A375 (cell line): Measurements from ENCODE around the gene NYAP2. TPM values are rescaled to one million over a fixed set of nuclear protein-coding genes. Genes with fewer than 3 reads are reported as not detected.

Source experiments
- small RNA-seq: library from RNA; depleted of rRNA; stranded (forward); fragments of <200 nt; gene quantifications from one replicate; pipeline ENCODE3, GENCODE V24; 2014
- total RNA-seq: library from RNA; depleted of rRNA; stranded (reverse); fragments of >200 nt; shearing (Covaris generic); gene quantifications from 2 replicates; pipeline ENCODE4 v1.2.3, GENCODE V29; 2014; rRNA removed

The NYAP2 gene
- not detected in 2 replicates for total RNA-seq

GRCh38 chr2:225399504-225399903 lies at the start of gene NYAP2:
NYAP2 (plus strand) TSS chr2:225399710; CDS start chr2:225408881, 9,171 bp downstream.

Small RNAs within 50 kb of the gene (small RNA-seq; reads per million reads assigned to genes)
- not detected for gene AC016717.1
